Heart left ventricle (tissue), 16 donors: ENCODE data around the gene TMEFF2. TPM values are rescaled to one million over a fixed set of nuclear protein-coding genes. Genes with fewer than 3 reads are reported as not detected.

Experiments used
- ATAC-seq, 4 donors: fragments of 200-7000 bp; cut with Tn5 transposase; one replicate each; pipeline ENCODE4 v1.9.1; 2020 to 2022; ENCODE audit warnings: moderate library complexity in 4 of 4, mild to moderate bottlenecking in 3 of 4, moderate number of reproducible peaks in 1 of 4
- DNase-seq, 5 donors: peaks; one replicate each; pipeline ENCODE4 v3.0.0-alpha.2; 2020
- H3K27ac ChIP-seq, 12 donors: fragments of 200-600 bp; sonication (generic) in 4 of 12; one replicate each; pipeline versions ENCODE4 v1.5.0 to v1.8.0; 2016 to 2022; ENCODE audit warnings: mild to moderate bottlenecking in 2 of 12
- H3K27me3 ChIP-seq, 9 donors: fragments of 200-600 bp; sonication (generic) in 2 of 9; one replicate each; pipeline versions ENCODE4 v1.5.1 to v1.8.0; 2016 to 2022; ENCODE audit warnings: mild to moderate bottlenecking in 3 of 9
- H3K36me3 ChIP-seq, 9 donors: fragments of 200-600 bp; sonication (generic) in 2 of 9; one replicate each; pipeline versions ENCODE4 v1.5.0 to v1.8.0; 2018 to 2022; ENCODE audit warnings: mild to moderate bottlenecking in 2 of 9
- H3K4me1 ChIP-seq, 12 donors: fragments of 200-600 bp; sonication (generic) in 4 of 12; one replicate each; pipeline versions ENCODE4 v1.5.0 to v1.8.0; 2016 to 2022; ENCODE audit warnings: mild to moderate bottlenecking in 3 of 12
- H3K4me3 ChIP-seq, 12 donors: fragments of 200-600 bp; sonication (generic) in 4 of 12; one replicate each; pipeline versions ENCODE4 v1.5.0 to v1.8.0; 2017 to 2022; ENCODE audit warnings: mild to moderate bottlenecking in 9 of 12, moderate library complexity in 4 of 12
- H3K9me3 ChIP-seq, 12 donors: fragments of 200-600 bp; sonication (generic) in 4 of 12; one replicate each; pipeline versions ENCODE4 v1.5.0 to v1.8.0; 2016 to 2022; ENCODE audit warnings: mild to moderate bottlenecking in 1 of 12
- POLR2A ChIP-seq, 2 donors: fragments of 450-650 bp; IDR thresholded peaks; one replicate each; pipeline ENCODE4 v1.6.1; 2017; ENCODE audit warnings: antibody characterized with exemption in 2 of 2, mild to moderate bottlenecking in 2 of 2, moderate library complexity in 2 of 2
- WGBS, 4 donors: extraction: QIAGEN DNeasy Blood & Tissue Kit in 2 of 4; methylation state at CpG; one replicate each; pipeline versions ENCODE4 v1.1.5 to v1.1.7; 2013 to 2018; 5-methylcytosine and 5-hydroxymethylcytosine counted together
- intact Hi-C, 10 donors: fragments of 100-400 bp; cut with DNase I; formaldehyde crosslinking; loops; one replicate each; pipeline versions ENCODE4 v1.11.1 to v1.14.2; 2022
- polyA plus RNA-seq, 2 donors: library from polyadenylated mRNA; stranded (reverse); fragments of 200-250 nt; gene quantifications; one replicate each; pipeline ENCODE4 v1.2.3, GENCODE V29; 2013
- total RNA-seq, 9 donors: library from RNA; depleted of rRNA in 2 of 9; stranded (reverse); fragments of >200 nt in 2 of 9; fragmentation: NEBNext Ultra II Directional in 3 of 9; extraction: Animal tissue kit (Norgen Biotek cat#: 25700) in 3 of 9; gene quantifications; one replicate each; pipeline versions ENCODE4 v1.1.0 to v1.2.4, GENCODE V29; 2016 to 2023
- TF ChIP-seq, protein P1 (sequence below), 12 donors: fragments of 200-600 bp; sonication (generic) in 4 of 12; IDR thresholded peaks; one replicate each; pipeline versions ENCODE4 v1.5.0 to v1.8.0; 2018 to 2022; ENCODE audit warnings: antibody characterized with exemption in 12 of 12, mild to moderate bottlenecking in 5 of 12
- donor health status: ischemic (EF 13 %, LVEDD 7.1; RV severe dilation, severe dysfunction).
- donor health status: healthy with polysubstance abuse.
- donor health status: DM: no; HTN: yes; CAD: no.
- donor health status: DM: no; HTN: no; CAD: no.
- donor health status: ischemic (EF 25% LVEDD 6.9; RV normal size, moderate dysfunction).
- donor health status: ischemic (EF 25% LVEDD 5.7; RV mildly dilated, moderate dysfunction).
- donor health status: healthy.
- donor health status: DM: yes; HTN: yes; CAD: no.
- donor health status: ischemic (EF 35%, LVEDD 5.7; RV mildly dilated, moderate dysfunction).
- donor health status: nonischemic (EF 11% LVEDD 7.7; RV severe dilation, severe dysfunction).
- donor health status: DM: yes; HTN: yes; CAD: no.
- donor health status: PGD.
- donor health status: ischemic (EF 29% LVEDD 5.4; RV normal size, mild dysfunction).
- donor health status: nonischemic (EF 23%, LVEDD 6.1; RV moderate dilation, normal function).

TMEFF2 gene
- total and polyA plus RNA-seq, 11 donors = 0.08 to 0.44 (median 0.23) TPM; not detected in 7

DNA sequence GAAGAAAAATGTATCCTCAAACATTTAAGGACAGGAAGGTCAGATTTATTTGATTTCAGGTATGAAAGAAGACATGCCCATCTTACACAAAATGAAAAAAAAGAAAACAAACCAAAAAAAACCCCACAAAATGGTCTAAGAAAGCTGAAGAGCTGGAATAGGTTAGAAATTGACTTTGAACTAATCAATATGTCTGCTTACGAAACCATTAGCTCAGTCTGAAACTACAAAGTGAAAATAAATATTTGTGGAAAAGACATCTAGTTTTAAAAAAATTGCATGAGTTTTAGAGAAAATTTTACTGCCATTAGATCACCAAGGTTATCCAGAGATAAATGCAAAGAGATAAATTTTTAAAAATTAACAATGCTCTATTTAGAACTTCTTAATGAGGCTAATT, 125.3 kb downstream of the TMEFF2 start:
- no peak for TF ChIP-seq POLR2A (IDR thresholded peaks at IDR 0.05)
- TF ChIP-seq, protein P1, sequence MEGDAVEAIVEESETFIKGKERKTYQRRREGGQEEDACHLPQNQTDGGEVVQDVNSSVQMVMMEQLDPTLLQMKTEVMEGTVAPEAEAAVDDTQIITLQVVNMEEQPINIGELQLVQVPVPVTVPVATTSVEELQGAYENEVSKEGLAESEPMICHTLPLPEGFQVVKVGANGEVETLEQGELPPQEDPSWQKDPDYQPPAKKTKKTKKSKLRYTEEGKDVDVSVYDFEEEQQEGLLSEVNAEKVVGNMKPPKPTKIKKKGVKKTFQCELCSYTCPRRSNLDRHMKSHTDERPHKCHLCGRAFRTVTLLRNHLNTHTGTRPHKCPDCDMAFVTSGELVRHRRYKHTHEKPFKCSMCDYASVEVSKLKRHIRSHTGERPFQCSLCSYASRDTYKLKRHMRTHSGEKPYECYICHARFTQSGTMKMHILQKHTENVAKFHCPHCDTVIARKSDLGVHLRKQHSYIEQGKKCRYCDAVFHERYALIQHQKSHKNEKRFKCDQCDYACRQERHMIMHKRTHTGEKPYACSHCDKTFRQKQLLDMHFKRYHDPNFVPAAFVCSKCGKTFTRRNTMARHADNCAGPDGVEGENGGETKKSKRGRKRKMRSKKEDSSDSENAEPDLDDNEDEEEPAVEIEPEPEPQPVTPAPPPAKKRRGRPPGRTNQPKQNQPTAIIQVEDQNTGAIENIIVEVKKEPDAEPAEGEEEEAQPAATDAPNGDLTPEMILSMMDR (IDR thresholded peaks at IDR 0.05) = no peak
- 96 to 99% (median 97%) methylated on average over 1 of the region's 1 CpG for WGBS, 4 donors

DNA sequence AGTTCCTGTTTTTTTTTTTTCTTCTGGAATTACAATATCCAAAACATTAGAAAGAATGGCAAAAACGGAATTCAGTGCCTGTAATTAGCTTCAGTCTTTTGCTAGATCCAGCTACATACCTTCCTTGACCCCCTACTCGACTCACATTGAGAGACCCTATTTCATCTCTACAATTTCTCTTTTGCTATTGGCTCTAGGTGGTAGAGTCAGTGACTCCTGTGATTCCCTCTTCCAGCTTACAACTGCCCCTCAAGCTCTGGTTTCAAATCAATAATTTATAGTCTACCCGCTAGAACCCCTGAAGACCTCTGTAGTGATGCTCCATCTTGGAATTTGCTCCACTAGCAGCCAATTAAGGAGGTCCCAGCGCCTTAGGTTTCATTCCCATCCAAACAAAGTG, 125.8 kb downstream of the TMEFF2 start:
- ATAC-seq (no peak), DNase-seq (no peak)
- TF ChIP-seq POLR2A (IDR thresholded peaks at IDR 0.05) = no peak
- TF ChIP-seq, protein P1 (IDR thresholded peaks at IDR 0.05) = no peak
- intact Hi-C loops = no loop called here
- Histone ChIP-seq H3K4me3 (no peak overlapping the region), H3K27me3 (no peaks in the 10 kb centered on the region), H3K9me3 (no peaks in the 10 kb centered on the region), H3K4me1 (peaks cover 0 to 4% (median 0%) of the 10 kb centered on the region in 12 donors), H3K27ac (no peak overlapping the region), H3K36me3 (no peaks in the 10 kb centered on the region)
- 91 to 94% (median 93%) methylated on average over 4 of the region's 4 CpGs for WGBS, 4 donors

More for the DNA sequence above, 125.3 kb downstream of the TMEFF2 start:
- Histone ChIP-seq H3K36me3 (no peaks in the 10 kb centered on the region), H3K27ac (no peak overlapping the region), H3K9me3 (no peaks in the 10 kb centered on the region), H3K27me3 (no peaks in the 10 kb centered on the region), H3K4me3 (no peak overlapping the region), H3K4me1 (peaks cover 0 to 4% (median 0%) of the 10 kb centered on the region in 12 donors)
- DNase-seq (no peak), ATAC-seq (no peak)
- intact Hi-C loops = no loop called here

- H3K9me3 ChIP-seq = no peaks in the 10 kb centered on the region
- peaks cover 0 to 4% (median 0%) of the 10 kb centered on the region in 12 donors for H3K4me1 ChIP-seq
- no peaks in the 10 kb centered on the region for H3K27me3 ChIP-seq
- DNase-seq (no peak), ATAC-seq (no peak)
- WGBS, 4 donors = 73 to 82% (median 75%) methylated on average over 1 of the region's 1 CpG
- H3K36me3 ChIP-seq = no peaks in the 10 kb centered on the region
- intact Hi-C loops = no loop called here
- no peak overlapping the region for H3K4me3 ChIP-seq
- no peak for TF ChIP-seq POLR2A (IDR thresholded peaks at IDR 0.05)
- TF ChIP-seq, protein P1 (IDR thresholded peaks at IDR 0.05) = no peak
- H3K27ac ChIP-seq = no peak overlapping the region
Observed at GRCh38 chr2:192067631-192068030, 127.1 kb downstream of the TMEFF2 start.

- DNase-seq = no peak
- Histone ChIP-seq H3K27ac (no peak overlapping the region), H3K36me3 (no peaks in the 10 kb centered on the region), H3K4me3 (no peak overlapping the region), H3K4me1 (no peaks in the 10 kb centered on the region), H3K9me3 (no peaks in the 10 kb centered on the region), H3K27me3 (no peaks in the 10 kb centered on the region)
- no peak for TF ChIP-seq POLR2A (IDR thresholded peaks at IDR 0.05)
- TF ChIP-seq, protein P1 (IDR thresholded peaks at IDR 0.05) = no peak
- intact Hi-C loops = no loop called here
- ATAC-seq = no peak
- 89 to 100% (median 94%) methylated on average over 2 of the region's 2 CpGs for WGBS, 4 donors
Observed at GRCh38 chr2:192064459-192064858, 130.3 kb downstream of the TMEFF2 start.
